IMR-90 (cell line): ENCODE measurements around the gene RAB9A.

Experiments
- CEBPB ChIP-seq: IDR thresholded peaks from 2 replicates; pipeline ENCODE4 v1.6.1; 2012; ENCODE audit warnings: low read depth, low read length, improper control_type of control experiment
- MAZ ChIP-seq: IDR thresholded peaks from 2 replicates; pipeline ENCODE4 v1.6.1; 2012; ENCODE audit warnings: low read depth, mild to moderate bottlenecking, low read length, improper control_type of control experiment, moderate library complexity, borderline replicate concordance
- POLR2A ChIP-seq: IDR thresholded peaks from 2 replicates; pipeline ENCODE4 v1.6.1; 2012; ENCODE audit warnings: mild to moderate bottlenecking, low read depth, low read length
- SMC3 ChIP-seq: fragments of 150-350 bp; IDR thresholded peaks from 2 replicates; pipeline ENCODE4 v1.6.1; 2016; ENCODE audit warnings: low read depth, mild to moderate bottlenecking, antibody characterized with exemption, low read length, moderate library complexity
- TF ChIP-seq, protein P1 (sequence below): conservative IDR thresholded peaks from 2 replicates; pipeline ENCODE4 v1.5.1; 2012; ENCODE audit warnings: mild to moderate bottlenecking, low read depth, low read length, improper control_type of control experiment

DNA sequence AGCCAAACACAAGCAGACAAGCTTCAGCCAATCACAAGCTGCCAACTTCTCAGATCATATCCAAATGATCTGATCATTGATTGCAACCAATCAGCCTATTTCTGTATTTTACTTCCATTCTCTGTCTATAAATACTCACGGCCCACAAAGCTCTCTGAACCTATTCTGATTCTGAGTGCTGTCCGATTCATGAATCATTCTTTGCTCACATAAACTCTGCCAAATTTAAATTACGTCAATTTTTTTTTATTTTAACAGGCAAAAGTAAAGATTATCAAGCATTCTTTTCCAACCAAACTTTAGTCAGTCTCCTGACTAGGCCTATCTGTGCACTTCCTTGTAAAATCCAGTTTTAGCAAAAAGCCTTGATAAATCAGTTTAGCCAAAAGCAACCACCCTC, 37.8 kb upstream of the RAB9A start:
- TF ChIP-seq, protein P1, sequence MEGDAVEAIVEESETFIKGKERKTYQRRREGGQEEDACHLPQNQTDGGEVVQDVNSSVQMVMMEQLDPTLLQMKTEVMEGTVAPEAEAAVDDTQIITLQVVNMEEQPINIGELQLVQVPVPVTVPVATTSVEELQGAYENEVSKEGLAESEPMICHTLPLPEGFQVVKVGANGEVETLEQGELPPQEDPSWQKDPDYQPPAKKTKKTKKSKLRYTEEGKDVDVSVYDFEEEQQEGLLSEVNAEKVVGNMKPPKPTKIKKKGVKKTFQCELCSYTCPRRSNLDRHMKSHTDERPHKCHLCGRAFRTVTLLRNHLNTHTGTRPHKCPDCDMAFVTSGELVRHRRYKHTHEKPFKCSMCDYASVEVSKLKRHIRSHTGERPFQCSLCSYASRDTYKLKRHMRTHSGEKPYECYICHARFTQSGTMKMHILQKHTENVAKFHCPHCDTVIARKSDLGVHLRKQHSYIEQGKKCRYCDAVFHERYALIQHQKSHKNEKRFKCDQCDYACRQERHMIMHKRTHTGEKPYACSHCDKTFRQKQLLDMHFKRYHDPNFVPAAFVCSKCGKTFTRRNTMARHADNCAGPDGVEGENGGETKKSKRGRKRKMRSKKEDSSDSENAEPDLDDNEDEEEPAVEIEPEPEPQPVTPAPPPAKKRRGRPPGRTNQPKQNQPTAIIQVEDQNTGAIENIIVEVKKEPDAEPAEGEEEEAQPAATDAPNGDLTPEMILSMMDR: no peak
- TF ChIP-seq CEBPB (no peak), POLR2A (no peak), MAZ (no peak), SMC3 (no peak)
